H1 (cell line): ENCODE measurements around the gene FBXO38. TPM values are rescaled to one million over a fixed set of nuclear protein-coding genes. Genes with fewer than 3 reads are reported as not detected.

Experiments used
- CTCF ChIA-PET: fragments of 300-600 bp; sonication (Branson Sonifier 250); formaldehyde crosslinking; loops from one replicate; lab custom pipeline; 2021; ENCODE audit not compliant: partially characterized antibody; lab: Charles Lee
- POLR2A ChIA-PET: fragments of 300-600 bp; sonication (Branson Sonifier 250); formaldehyde crosslinking; loops from one replicate; lab custom pipeline; 2021; ENCODE audit warnings: inconsistent platforms; ENCODE audit not compliant: partially characterized antibody; lab: Charles Lee
- DNase-seq, 2 experiments: peaks; one replicate each; pipeline versions ENCODE4 v3.0.0 to v3.0.0-alpha.2; 2010 to 2022; ENCODE audit warnings: low spot score in 2 of 2, low read depth in 1 of 2, mixed read lengths in 1 of 2
- FAIRE-seq: peaks from 2 replicates; lab custom pipeline; 2011; peaks lifted over from hg19 to GRCh38; lab: Jason Lieb, UNC
- H2AFZ ChIP-seq: 2 replicates; pipeline ENCODE4 v1.8.1; 2012; ENCODE audit warnings: low read length, inconsistent platforms
- H2AK5ac ChIP-seq: 2 replicates; pipeline ENCODE4 v1.6.1; 2013; ENCODE audit warnings: low read depth, low read length
- H2BK120ac ChIP-seq: replicated peaks from 2 replicates; pipeline ENCODE3; 2013; ENCODE audit warnings: low read depth, low read length, inconsistent platforms
- H2BK12ac ChIP-seq: 2 replicates; pipeline ENCODE4 v1.6.1; 2013; ENCODE audit warnings: low read depth, low read length
- H2BK15ac ChIP-seq: 2 replicates; pipeline ENCODE4 v1.6.1; 2013; ENCODE audit warnings: low read length
- H2BK20ac ChIP-seq: 2 replicates; pipeline ENCODE4 v1.6.1; 2013; ENCODE audit warnings: low read length
- H2BK5ac ChIP-seq: 2 replicates; pipeline ENCODE4 v1.6.1; 2013; ENCODE audit warnings: low read depth, low read length
- H3K14ac ChIP-seq: 2 replicates; pipeline ENCODE4 v1.6.1; 2013; ENCODE audit warnings: inconsistent platforms; ENCODE audit not compliant: insufficient read length
- H3K18ac ChIP-seq: 2 replicates; pipeline ENCODE4 v1.6.1; 2013; ENCODE audit warnings: low read length; ENCODE audit errors: extremely low read depth
- H3K23ac ChIP-seq: 2 replicates; pipeline ENCODE4 v1.6.1; 2013; ENCODE audit warnings: inconsistent platforms; ENCODE audit not compliant: insufficient read length
- H3K23me2 ChIP-seq: 2 replicates; pipeline ENCODE4 v1.6.1; 2013; ENCODE audit warnings: low read depth, low read length
- H3K27ac ChIP-seq: 2 replicates; pipeline ENCODE4 v1.6.1; 2011; ENCODE audit warnings: low read depth, low read length, inconsistent platforms
- H3K27me3 ChIP-seq, 4 experiments: replicated peaks in 1 of 4; 1 replicate in 1 of 4; 2 replicates in 3 of 4; pipeline versions ENCODE4 v1.6.1 to v1.8.1; 2011 to 2013; ENCODE audit warnings: low read length in 3 of 4, mild to moderate bottlenecking in 3 of 4, inconsistent platforms in 2 of 4, mixed read lengths in 2 of 4, moderate library complexity in 1 of 4; ENCODE audit not compliant: control insufficient read depth in 3 of 4, insufficient read depth in 3 of 4; ENCODE audit errors: extremely low read depth in 1 of 4
- H3K36me3 ChIP-seq, 4 experiments: 2 replicates each; pipeline versions ENCODE4 v1.6.1 to v1.8.1; 2011 to 2013; ENCODE audit warnings: mild to moderate bottlenecking in 4 of 4, low read length in 3 of 4, moderate library complexity in 2 of 4, control low read depth in 1 of 4, inconsistent platforms in 1 of 4; ENCODE audit not compliant: insufficient read depth in 4 of 4, control insufficient read depth in 2 of 4
- H3K4ac ChIP-seq: replicated peaks from 2 replicates; pipeline ENCODE3; 2013; ENCODE audit warnings: low read length, low read depth, mixed read lengths, inconsistent platforms; ENCODE audit not compliant: insufficient read length
- H3K4me1 ChIP-seq, 4 experiments: replicated peaks in 1 of 4; 1 replicate in 1 of 4; 2 replicates in 3 of 4; pipeline versions ENCODE4 v1.6.1 to v1.8.1; 2011 to 2013; ENCODE audit warnings: low read length in 3 of 4, inconsistent platforms in 2 of 4, mixed read lengths in 1 of 4; ENCODE audit not compliant: insufficient read depth in 4 of 4, control insufficient read depth in 3 of 4
- H3K4me2 ChIP-seq, 2 experiments: 2 replicates each; pipeline versions ENCODE4 v1.6.1 to v1.8.1; 2011 to 2013; ENCODE audit warnings: low read depth in 2 of 2, low read length in 2 of 2, control low read depth in 1 of 2, inconsistent platforms in 1 of 2, mild to moderate bottlenecking in 1 of 2; ENCODE audit not compliant: insufficient read depth in 1 of 2
- H3K4me3 ChIP-seq, 4 experiments: fragments of 200-600, 300-600 bp in 1 of 4; sonication (generic), shearing (Covaris generic), sonication (Bioruptor Twin) in 1 of 4; 2 replicates each; pipeline versions ENCODE4 v1.5.1 to v1.8.1; 2011 to 2016; ENCODE audit warnings: low read length in 4 of 4, low read depth in 3 of 4, control low read depth in 2 of 4, inconsistent platforms in 2 of 4, mild to moderate bottlenecking in 2 of 4, mixed read lengths in 1 of 4, moderate library complexity in 1 of 4; ENCODE audit not compliant: insufficient read depth in 2 of 4; ENCODE audit errors: extremely low read depth in 1 of 4
- H3K56ac ChIP-seq: replicated peaks from 2 replicates; pipeline ENCODE3; 2013; ENCODE audit warnings: low read depth, mild to moderate bottlenecking, mixed read lengths, low read length, inconsistent platforms; ENCODE audit not compliant: insufficient read length
- H3K79me1 ChIP-seq: 2 replicates; pipeline ENCODE4 v1.6.1; 2013; ENCODE audit warnings: low read depth, low read length, control low read depth
- H3K79me2 ChIP-seq, 2 experiments: 2 replicates each; pipeline versions ENCODE4 v1.6.1 to v1.8.1; 2012 to 2013; ENCODE audit warnings: low read length in 2 of 2, mild to moderate bottlenecking in 2 of 2, inconsistent platforms in 1 of 2; ENCODE audit not compliant: insufficient read depth in 2 of 2, control insufficient read depth in 1 of 2
- H3K9ac ChIP-seq, 4 experiments: replicated peaks in 1 of 4; 1 replicate in 1 of 4; 2 replicates in 3 of 4; pipeline versions ENCODE4 v1.6.1 to v1.8.1; 2011 to 2013; ENCODE audit warnings: low read depth in 3 of 4, low read length in 3 of 4, control low read depth in 2 of 4, mild to moderate bottlenecking in 2 of 4, moderate library complexity in 2 of 4, inconsistent platforms in 1 of 4; ENCODE audit errors: extremely low read depth in 1 of 4
- H3K9me3 ChIP-seq, 2 experiments: 2 replicates each; pipeline versions ENCODE4 v1.6.1 to v1.8.1; 2012 to 2013; ENCODE audit warnings: mild to moderate bottlenecking in 2 of 2, moderate library complexity in 2 of 2, control low read depth in 1 of 2, inconsistent platforms in 1 of 2, low read depth in 1 of 2, low read length in 1 of 2, mixed read lengths in 1 of 2; ENCODE audit not compliant: insufficient read depth in 2 of 2
- H4K20me1 ChIP-seq, 2 experiments: replicated peaks in 1 of 2; 2 replicates each; pipeline versions ENCODE3 to v1.8.1; 2011 to 2013; ENCODE audit warnings: inconsistent platforms in 2 of 2, low read length in 2 of 2, mild to moderate bottlenecking in 1 of 2; ENCODE audit not compliant: insufficient read depth in 2 of 2, control insufficient read depth in 1 of 2
- H4K5ac ChIP-seq: 2 replicates; pipeline ENCODE4 v1.6.1; 2013; ENCODE audit warnings: low read length, low read depth, mixed read lengths, inconsistent platforms; ENCODE audit not compliant: insufficient read length
- H4K8ac ChIP-seq: 2 replicates; pipeline ENCODE4 v1.8.0; 2013; ENCODE audit warnings: mild to moderate bottlenecking, moderate library complexity, low read length, inconsistent platforms; ENCODE audit not compliant: insufficient read depth; ENCODE audit errors: extremely low read depth
- H4K91ac ChIP-seq: replicated peaks from 2 replicates; pipeline ENCODE3; 2013; ENCODE audit warnings: low read length, mixed read lengths, inconsistent platforms; ENCODE audit not compliant: insufficient read length
- CREB1 ChIP-seq: IDR thresholded peaks from 2 replicates; pipeline ENCODE4 v1.6.1; 2012; ENCODE audit warnings: inconsistent platforms
- EZH2 ChIP-seq: fragments of 200-600 bp; sonication (generic); IDR thresholded peaks from 2 replicates; pipeline ENCODE4 v1.7.1; 2012; ENCODE audit warnings: low read depth, mild to moderate bottlenecking, moderate library complexity, low read length, inconsistent platforms; ENCODE audit not compliant: severe bottlenecking
- RNF2 ChIP-seq: fragments of 200-900, 300-1000 bp; sonication (generic); IDR thresholded peaks from 2 replicates; pipeline ENCODE4 v1.7.1; 2016; ENCODE audit warnings: borderline replicate concordance, low read depth, mild to moderate bottlenecking, antibody characterized with exemption, low read length; ENCODE audit not compliant: poor library complexity, severe bottlenecking; ENCODE audit errors: missing control alignments
- WGBS, 2 experiments: shearing (Covaris generic) in 1 of 2; methylation state at CpG; one replicate each; pipeline versions ENCODE4 v1.1.6 to v1.1.7; 2013 to 2015; ENCODE audit warnings: low lambda C conversion rate in 2 of 2, mixed read lengths in 2 of 2, inconsistent platforms in 1 of 2, low coverage in 1 of 2, missing lambda C conversion rate in 1 of 2; ENCODE audit not compliant: insufficient replicate concordance in 2 of 2, insufficient coverage in 1 of 2, insufficient read length in 1 of 2; ENCODE audit errors: extremely low coverage in 1 of 2, missing lambda C conversion rate in 1 of 2; 5-methylcytosine and 5-hydroxymethylcytosine counted together
- polyA plus RNA-seq, 7 experiments: library from polyadenylated mRNA; depleted of rRNA in 3 of 7; stranded (reverse) in 5 of 7; unstranded in 2 of 7; fragments of >200 nt in 5 of 7; fragments of 200-250 nt in 2 of 7; gene quantifications; 1 replicate in 5 of 7; 2 replicates in 1 of 7; 4 replicates in 1 of 7; pipeline versions ENCODE4 v1.2.1 to v1.2.3, GENCODE V29; 2011 to 2013; ENCODE audit warnings: missing spikeins in 2 of 7, mixed read lengths in 2 of 7
- total RNA-seq: library from RNA; stranded (reverse); fragmentation: NEBNext Ultra II Directional; extraction: Animal tissue kit (Norgen Biotek cat#: 25700); gene quantifications from 2 replicates; pipeline ENCODE4 v1.2.1, GENCODE V29; 2021
- TF ChIP-seq, protein P1 (sequence below): IDR thresholded peaks from 2 replicates; pipeline ENCODE4 v1.6.1; 2012; ENCODE audit warnings: inconsistent platforms
- TF ChIP-seq, protein P2 (sequence below), 3 experiments: IDR thresholded peaks; 1 replicate in 2 of 3; 2 replicates in 1 of 3; pipeline versions ENCODE4 v1.5.1 to v1.6.1; 2011; ENCODE audit warnings: low read length in 3 of 3, mild to moderate bottlenecking in 3 of 3, inconsistent platforms in 2 of 3, low read depth in 1 of 3, moderate library complexity in 1 of 3; ENCODE audit not compliant: insufficient read depth in 1 of 3; ENCODE audit errors: control extremely low read depth in 1 of 3
- TF ChIP-seq, protein P3 (sequence below): IDR thresholded peaks from 2 replicates; pipeline ENCODE4 v1.6.1; 2012; ENCODE audit warnings: low read length, inconsistent platforms
- TF ChIP-seq, protein P4 (sequence below): IDR thresholded peaks from 2 replicates; pipeline ENCODE4 v1.6.1; 2011; ENCODE audit warnings: low read depth, mild to moderate bottlenecking, low read length; ENCODE audit not compliant: insufficient read depth

FBXO38 gene
- total and polyA plus RNA-seq, 2 of the 8 experiments (the other 6 are each of a cell fraction or from before 2014, with no cell fraction given), result 9.1 to 34.3 TPM

DNA sequence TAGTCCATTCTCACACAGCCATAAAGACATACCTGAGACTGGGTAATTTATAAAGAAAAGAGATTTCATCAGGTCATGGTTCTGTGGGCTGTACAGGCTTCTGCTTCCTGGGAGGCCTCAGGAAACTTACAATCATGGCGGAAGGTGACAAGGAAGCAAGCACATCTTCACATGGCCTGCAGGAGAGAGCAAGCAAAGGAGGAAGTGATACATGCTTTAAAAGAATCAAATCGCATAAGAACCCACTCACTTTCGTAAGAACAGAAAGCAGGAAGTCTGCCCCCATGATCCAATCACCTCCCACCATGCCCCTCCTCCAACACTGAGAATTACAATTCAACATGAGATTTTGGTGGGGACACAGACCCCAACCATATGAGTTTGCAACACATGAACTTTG lies 5.1 kb upstream of the FBXO38 start:
- H3K9ac ChIP-seq, result no peak overlapping the region
- no peak overlapping the region for H2BK12ac ChIP-seq
- H4K5ac ChIP-seq, result no peak overlapping the region
- H2BK5ac ChIP-seq, result no peak overlapping the region
- H2AK5ac ChIP-seq, result no peak overlapping the region
- no peaks in the 10 kb centered on the region for H4K20me1 ChIP-seq
- peaks cover 0 to 3% (median 0%) of the 10 kb centered on the region in 4 experiments; a peak in 3 of 7 replicates for H3K4me1 ChIP-seq
- no peak overlapping the region for H3K4me3 ChIP-seq
- H3K4ac ChIP-seq, result no peak overlapping the region
- H3K56ac ChIP-seq, result no peak overlapping the region
- no peak overlapping the region for H3K27ac ChIP-seq
- no peaks in the 10 kb centered on the region; a peak in 1 of 4 replicates for H3K9me3 ChIP-seq
- ChIA-PET CTCF (no interaction called here), POLR2A (no interaction called here)
- no peaks in the 10 kb centered on the region for H3K79me1 ChIP-seq
- H3K18ac ChIP-seq, result no peak overlapping the region
- peaks cover 2% of the 10 kb centered on the region; the same call in 1 of the 2 replicates for H3K23me2 ChIP-seq
- H2AFZ ChIP-seq, result no peak overlapping the region
- no peak overlapping the region for H4K8ac ChIP-seq
- H3K36me3 ChIP-seq, result peaks cover 0 to 5% (median 0%) of the 10 kb centered on the region in 4 experiments; a peak in 2 of 8 replicates
- no peak overlapping the region for H2BK20ac ChIP-seq
- H3K79me2 ChIP-seq, result no peaks in the 10 kb centered on the region; a peak in 1 of 4 replicates
- H4K91ac ChIP-seq, result no peak overlapping the region
- H2BK120ac ChIP-seq, result no peak overlapping the region
- no peak overlapping the region for H2BK15ac ChIP-seq
- H3K14ac ChIP-seq, result no peak overlapping the region
- WGBS, 2 experiments, result 87% methylated on average over 3 of the region's 3 CpGs; no CpG with 5 or more reads in 1 of the 2 experiments
- no peak overlapping the region for H3K23ac ChIP-seq
- DNase-seq (no peak), FAIRE-seq (no peak)
- H3K27me3 ChIP-seq, result no peaks in the 10 kb centered on the region
- H3K4me2 ChIP-seq, result no peak overlapping the region
- TF ChIP-seq, protein P1, sequence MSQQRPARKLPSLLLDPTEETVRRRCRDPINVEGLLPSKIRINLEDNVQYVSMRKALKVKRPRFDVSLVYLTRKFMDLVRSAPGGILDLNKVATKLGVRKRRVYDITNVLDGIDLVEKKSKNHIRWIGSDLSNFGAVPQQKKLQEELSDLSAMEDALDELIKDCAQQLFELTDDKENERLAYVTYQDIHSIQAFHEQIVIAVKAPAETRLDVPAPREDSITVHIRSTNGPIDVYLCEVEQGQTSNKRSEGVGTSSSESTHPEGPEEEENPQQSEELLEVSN, result no peak
- no peak for TF ChIP-seq RNF2
- no peak for TF ChIP-seq CREB1
- TF ChIP-seq, protein P2, sequence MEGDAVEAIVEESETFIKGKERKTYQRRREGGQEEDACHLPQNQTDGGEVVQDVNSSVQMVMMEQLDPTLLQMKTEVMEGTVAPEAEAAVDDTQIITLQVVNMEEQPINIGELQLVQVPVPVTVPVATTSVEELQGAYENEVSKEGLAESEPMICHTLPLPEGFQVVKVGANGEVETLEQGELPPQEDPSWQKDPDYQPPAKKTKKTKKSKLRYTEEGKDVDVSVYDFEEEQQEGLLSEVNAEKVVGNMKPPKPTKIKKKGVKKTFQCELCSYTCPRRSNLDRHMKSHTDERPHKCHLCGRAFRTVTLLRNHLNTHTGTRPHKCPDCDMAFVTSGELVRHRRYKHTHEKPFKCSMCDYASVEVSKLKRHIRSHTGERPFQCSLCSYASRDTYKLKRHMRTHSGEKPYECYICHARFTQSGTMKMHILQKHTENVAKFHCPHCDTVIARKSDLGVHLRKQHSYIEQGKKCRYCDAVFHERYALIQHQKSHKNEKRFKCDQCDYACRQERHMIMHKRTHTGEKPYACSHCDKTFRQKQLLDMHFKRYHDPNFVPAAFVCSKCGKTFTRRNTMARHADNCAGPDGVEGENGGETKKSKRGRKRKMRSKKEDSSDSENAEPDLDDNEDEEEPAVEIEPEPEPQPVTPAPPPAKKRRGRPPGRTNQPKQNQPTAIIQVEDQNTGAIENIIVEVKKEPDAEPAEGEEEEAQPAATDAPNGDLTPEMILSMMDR (IDR thresholded peaks at IDR 0.05; ENCODE audit: control extremely low read depth in 1 of 3, insufficient read depth in 1 of 3, low read depth in 1 of 3, low read length in 3 of 3), result no peak
- TF ChIP-seq, protein P3, sequence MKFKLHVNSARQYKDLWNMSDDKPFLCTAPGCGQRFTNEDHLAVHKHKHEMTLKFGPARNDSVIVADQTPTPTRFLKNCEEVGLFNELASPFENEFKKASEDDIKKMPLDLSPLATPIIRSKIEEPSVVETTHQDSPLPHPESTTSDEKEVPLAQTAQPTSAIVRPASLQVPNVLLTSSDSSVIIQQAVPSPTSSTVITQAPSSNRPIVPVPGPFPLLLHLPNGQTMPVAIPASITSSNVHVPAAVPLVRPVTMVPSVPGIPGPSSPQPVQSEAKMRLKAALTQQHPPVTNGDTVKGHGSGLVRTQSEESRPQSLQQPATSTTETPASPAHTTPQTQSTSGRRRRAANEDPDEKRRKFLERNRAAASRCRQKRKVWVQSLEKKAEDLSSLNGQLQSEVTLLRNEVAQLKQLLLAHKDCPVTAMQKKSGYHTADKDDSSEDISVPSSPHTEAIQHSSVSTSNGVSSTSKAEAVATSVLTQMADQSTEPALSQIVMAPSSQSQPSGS, result no peak
- TF ChIP-seq, protein P4, sequence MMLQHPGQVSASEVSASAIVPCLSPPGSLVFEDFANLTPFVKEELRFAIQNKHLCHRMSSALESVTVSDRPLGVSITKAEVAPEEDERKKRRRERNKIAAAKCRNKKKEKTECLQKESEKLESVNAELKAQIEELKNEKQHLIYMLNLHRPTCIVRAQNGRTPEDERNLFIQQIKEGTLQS, result no peak
- TF ChIP-seq EZH2, result no peak
